HepG2 (cell line): ENCODE results near the gene ZNF222. TPM values are rescaled to one million over a fixed set of nuclear protein-coding genes. Genes with fewer than 3 reads are reported as not detected.

Experiments used
- EEA1 ChIP-seq: sonication (generic); formaldehyde crosslinking; IDR thresholded peaks from 2 replicates; pipeline ENCODE4 v1.5.1; 2020; ENCODE audit warnings: mild to moderate bottlenecking, missing genetic modification reagents, borderline replicate concordance
- HDAC2 ChIP-seq: sonication (generic); formaldehyde crosslinking; IDR thresholded peaks from 2 replicates; pipeline ENCODE4 v1.4.0; 2020; ENCODE audit warnings: missing genetic modification reagents
- KLF12 ChIP-seq: sonication (generic); formaldehyde crosslinking; IDR thresholded peaks from 2 replicates; pipeline ENCODE4 v1.4.0; 2020; ENCODE audit warnings: missing genetic modification reagents, borderline replicate concordance
- KLF6 ChIP-seq: IDR thresholded peaks from 2 replicates; pipeline ENCODE4 v1.8.0; 2016; ENCODE audit warnings: missing biosample characterization, missing genetic modification reagents
- NCOA5 ChIP-seq: sonication (generic); formaldehyde crosslinking; IDR thresholded peaks from 2 replicates; pipeline ENCODE4 v1.4.0; 2020; ENCODE audit warnings: missing genetic modification reagents
- RBFOX2 ChIP-seq: fragments of 200-400 bp; formaldehyde crosslinking; IDR thresholded peaks from 2 replicates; pipeline ENCODE4 v1.6.1; 2017; ENCODE audit warnings: low read depth, mild to moderate bottlenecking, low read length
- TAF1 ChIP-seq: sonication (generic); formaldehyde crosslinking; IDR thresholded peaks from 2 replicates; pipeline ENCODE4 v1.4.0; 2020; ENCODE audit warnings: missing genetic modification reagents
- TCF12 ChIP-seq, 2 experiments: fragments of 450-650 bp in 1 of 2; sonication (generic) in 1 of 2; formaldehyde crosslinking in 1 of 2; IDR thresholded peaks; 2 replicates each; pipeline versions ENCODE4 v1.6.1 to v1.8.0; 2017 to 2022; ENCODE audit warnings: antibody characterized with exemption in 1 of 2, mild to moderate bottlenecking in 1 of 2, missing genetic modification reagents in 1 of 2, moderate library complexity in 1 of 2
- TGIF2 ChIP-seq: IDR thresholded peaks from 2 replicates; pipeline ENCODE4 v1.6.1; 2016; ENCODE audit warnings: control low read depth, missing compliant biosample characterization
- YY1 ChIP-seq: IDR thresholded peaks from 2 replicates; pipeline ENCODE4 v1.6.1; 2011; ENCODE audit warnings: low read length, low read depth, moderate library complexity, mild to moderate bottlenecking; ENCODE audit not compliant: insufficient read depth, insufficient replicate concordance
- ZBTB34 ChIP-seq: sonication (generic); formaldehyde crosslinking; IDR thresholded peaks from 2 replicates; pipeline ENCODE4 v1.8.0; 2022; ENCODE audit warnings: mild to moderate bottlenecking, missing genetic modification reagents
- ZNF101 ChIP-seq: sonication (generic); formaldehyde crosslinking; IDR thresholded peaks from 2 replicates; pipeline ENCODE4 v1.4.0; 2020; ENCODE audit warnings: mild to moderate bottlenecking, low read depth, missing genetic modification reagents, borderline replicate concordance
- ZNF12 ChIP-seq: sonication (generic); formaldehyde crosslinking; IDR thresholded peaks from 2 replicates; pipeline ENCODE4 v1.5.0; 2020; ENCODE audit warnings: missing genetic modification reagents
- ZNF251 ChIP-seq: sonication (generic); formaldehyde crosslinking; IDR thresholded peaks from 2 replicates; pipeline ENCODE4 v1.9.0; 2021; ENCODE audit warnings: mild to moderate bottlenecking, missing genetic modification reagents
- ZSCAN31 ChIP-seq: sonication (generic); formaldehyde crosslinking; IDR thresholded peaks from 2 replicates; pipeline ENCODE4 v1.5.0; 2020; ENCODE audit warnings: low read depth, mild to moderate bottlenecking, missing genetic modification reagents
- polyA plus RNA-seq, 8 experiments: library from polyadenylated mRNA; depleted of rRNA in 3 of 8; stranded (reverse) in 7 of 8; unstranded in 1 of 8; fragments of >200 nt; fragmentation: Illumina TruSeq in 4 of 8; extraction: Trizol in 4 of 8; gene quantifications; 2 replicates each; pipeline versions ENCODE4 v1.2.1 to v1.2.3, GENCODE V29; 2011 to 2016; ENCODE audit warnings: low read depth in 4 of 8, missing spikeins in 1 of 8, mixed read lengths in 1 of 8; ENCODE audit not compliant: insufficient read depth in 1 of 8
- total RNA-seq, 5 experiments: library from RNA; depleted of rRNA; stranded (reverse); fragments of >200 nt; fragmentation: Illumina TruSeq; extraction: Trizol; gene quantifications; 2 replicates each; pipeline ENCODE4 v1.2.3, GENCODE V29; 2016; ENCODE audit warnings: low read depth in 1 of 5
- TF ChIP-seq, protein P1 (sequence below): IDR thresholded peaks from 2 replicates; pipeline ENCODE4 v1.6.1; 2016; ENCODE audit warnings: low read depth, control low read depth
- TF ChIP-seq, protein P2 (sequence below): sonication (generic); formaldehyde crosslinking; IDR thresholded peaks from 2 replicates; pipeline ENCODE4 v1.9.0; 2021; ENCODE audit warnings: missing genetic modification reagents, borderline replicate concordance

ZNF222 gene
- total and polyA plus RNA-seq, 2 of the 13 experiments (the other 11 are each of a cell fraction or from before 2014, with no cell fraction given), result 2.2 to 6.2 TPM

DNA sequence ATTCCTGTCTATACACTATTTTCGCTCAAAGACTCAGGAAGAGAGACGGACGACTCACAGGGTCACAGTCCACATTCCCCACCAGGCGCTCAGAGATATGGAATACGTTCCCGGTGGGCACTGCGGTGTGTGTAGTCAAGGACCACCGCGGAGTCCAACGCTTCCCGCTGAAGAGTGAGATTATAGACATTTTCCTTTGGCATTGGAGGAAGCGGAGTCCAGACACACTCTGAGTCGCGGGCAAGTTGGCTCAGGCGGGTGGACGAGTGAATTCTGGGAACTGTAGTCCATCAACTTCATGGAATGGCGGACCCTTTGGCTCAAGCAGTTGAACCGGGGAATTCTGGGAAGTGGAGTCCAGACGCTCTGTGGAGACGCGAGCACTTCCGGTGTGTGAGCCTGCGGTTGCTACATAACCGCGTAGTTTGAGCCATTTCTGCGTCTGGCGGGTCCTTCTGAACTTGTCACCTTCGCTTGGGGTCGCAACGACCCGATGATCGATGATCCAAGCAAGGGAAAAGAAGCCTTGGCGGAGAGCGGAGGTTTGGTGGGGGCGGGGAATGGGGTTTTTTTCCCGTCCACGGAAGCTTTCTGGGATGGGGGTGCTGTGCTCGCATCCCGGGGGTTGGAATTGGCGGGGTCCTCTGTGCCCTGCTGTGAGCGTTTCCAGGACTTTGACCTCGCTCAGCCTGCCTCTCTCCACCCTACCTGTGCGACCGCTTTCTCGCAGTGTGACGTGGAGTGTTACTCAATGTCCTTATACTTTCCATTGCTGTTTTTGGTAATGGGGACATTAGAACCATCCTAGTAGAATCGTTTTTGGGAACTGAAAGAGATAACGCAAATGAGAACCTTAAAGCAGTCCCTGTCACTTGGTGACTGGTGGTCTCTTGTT, 22.4 kb upstream of the ZNF222 start, which contains the start of gene ZNF230 (continued):
- TF ChIP-seq, protein P1, sequence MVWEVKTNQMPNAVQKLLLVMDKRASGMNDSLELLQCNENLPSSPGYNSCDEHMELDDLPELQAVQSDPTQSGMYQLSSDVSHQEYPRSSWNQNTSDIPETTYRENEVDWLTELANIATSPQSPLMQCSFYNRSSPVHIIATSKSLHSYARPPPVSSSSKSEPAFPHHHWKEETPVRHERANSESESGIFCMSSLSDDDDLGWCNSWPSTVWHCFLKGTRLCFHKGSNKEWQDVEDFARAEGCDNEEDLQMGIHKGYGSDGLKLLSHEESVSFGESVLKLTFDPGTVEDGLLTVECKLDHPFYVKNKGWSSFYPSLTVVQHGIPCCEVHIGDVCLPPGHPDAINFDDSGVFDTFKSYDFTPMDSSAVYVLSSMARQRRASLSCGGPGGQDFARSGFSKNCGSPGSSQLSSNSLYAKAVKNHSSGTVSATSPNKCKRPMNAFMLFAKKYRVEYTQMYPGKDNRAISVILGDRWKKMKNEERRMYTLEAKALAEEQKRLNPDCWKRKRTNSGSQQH (CRISPR knock-in tag), result no peak
- TF ChIP-seq KLF6 (CRISPR knock-in tag) (no peak), EEA1 (CRISPR knock-in tag) (no peak), YY1 (peak; percentile 96), TCF12 (IDR thresholded peaks at IDR 0.05) (no peak), TCF12 (CRISPR knock-in tag; IDR thresholded peaks at IDR 0.05) (no peak), ZNF251 (no peak), RBFOX2 (0 out of 2 replicates have a peak, but pooled peaks have one; percentile 18), TGIF2 (CRISPR knock-in tag) (no peak), ZBTB34 (CRISPR knock-in tag) (no peak), TAF1 (CRISPR knock-in tag) (peak; percentile 49), ZNF12 (CRISPR knock-in tag) (no peak), KLF12 (no peak), HDAC2 (CRISPR knock-in tag) (peak; percentile 65), ZNF101 (0 out of 2 replicates have a peak, but pooled peaks have one; percentile 61), NCOA5 (CRISPR knock-in tag) (no peak), ZSCAN31 (0 out of 2 replicates have a peak, but pooled peaks have one; percentile 50)
- TF ChIP-seq, protein P2, sequence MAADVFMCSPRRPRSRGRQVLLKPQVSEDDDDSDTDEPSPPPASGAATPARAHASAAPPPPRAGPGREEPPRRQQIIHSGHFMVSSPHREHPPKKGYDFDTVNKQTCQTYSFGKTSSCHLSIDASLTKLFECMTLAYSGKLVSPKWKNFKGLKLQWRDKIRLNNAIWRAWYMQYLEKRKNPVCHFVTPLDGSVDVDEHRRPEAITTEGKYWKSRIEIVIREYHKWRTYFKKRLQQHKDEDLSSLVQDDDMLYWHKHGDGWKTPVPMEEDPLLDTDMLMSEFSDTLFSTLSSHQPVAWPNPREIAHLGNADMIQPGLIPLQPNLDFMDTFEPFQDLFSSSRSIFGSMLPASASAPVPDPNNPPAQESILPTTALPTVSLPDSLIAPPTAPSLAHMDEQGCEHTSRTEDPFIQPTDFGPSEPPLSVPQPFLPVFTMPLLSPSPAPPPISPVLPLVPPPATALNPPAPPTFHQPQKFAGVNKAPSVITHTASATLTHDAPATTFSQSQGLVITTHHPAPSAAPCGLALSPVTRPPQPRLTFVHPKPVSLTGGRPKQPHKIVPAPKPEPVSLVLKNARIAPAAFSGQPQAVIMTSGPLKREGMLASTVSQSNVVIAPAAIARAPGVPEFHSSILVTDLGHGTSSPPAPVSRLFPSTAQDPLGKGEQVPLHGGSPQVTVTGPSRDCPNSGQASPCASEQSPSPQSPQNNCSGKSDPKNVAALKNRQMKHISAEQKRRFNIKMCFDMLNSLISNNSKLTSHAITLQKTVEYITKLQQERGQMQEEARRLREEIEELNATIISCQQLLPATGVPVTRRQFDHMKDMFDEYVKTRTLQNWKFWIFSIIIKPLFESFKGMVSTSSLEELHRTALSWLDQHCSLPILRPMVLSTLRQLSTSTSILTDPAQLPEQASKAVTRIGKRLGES, result no peak
